Esophagus muscularis mucosa (tissue), 4 donors: ENCODE data around the gene HERC4. TPM values are rescaled to one million over a fixed set of nuclear protein-coding genes. Genes with fewer than 3 reads are reported as not detected.

Experiments
- DNase-seq: peaks from one replicate; pipeline ENCODE4 v3.0.0-alpha.2; 2017; ENCODE audit errors: extremely low spot score
- H3K27ac ChIP-seq, 4 donors: fragments of 200-600 bp; sonication (generic); replicated peaks in 1 of 4; 1 replicate in 3 of 4; 2 replicates in 1 of 4; pipeline ENCODE4 v1.5.1; 2016 to 2019; ENCODE audit warnings: mild to moderate bottlenecking in 1 of 4
- H3K27me3 ChIP-seq, 4 donors: fragments of 200-600 bp; sonication (generic); one replicate each; pipeline versions ENCODE4 v1.5.1 to v1.6.0; 2016 to 2019
- H3K36me3 ChIP-seq, 4 donors: fragments of 200-600 bp; sonication (generic); one replicate each; pipeline ENCODE4 v1.5.1; 2016 to 2019
- H3K4me1 ChIP-seq, 4 donors: fragments of 200-600 bp; sonication (generic); one replicate each; pipeline ENCODE4 v1.5.1; 2016 to 2019
- H3K4me3 ChIP-seq, 4 donors: fragments of 200-600 bp; sonication (generic); 1 replicate in 2 of 4; 2 replicates in 2 of 4; pipeline ENCODE4 v1.5.1; 2016 to 2019; ENCODE audit warnings: mild to moderate bottlenecking in 4 of 4, moderate library complexity in 1 of 4
- H3K9me3 ChIP-seq, 4 donors: fragments of 200-600 bp; sonication (generic); 1 replicate in 3 of 4; 2 replicates in 1 of 4; pipeline ENCODE4 v1.5.1; 2016 to 2019
- EP300 ChIP-seq: sonication (generic); formaldehyde crosslinking; IDR thresholded peaks from one replicate; pipeline ENCODE4 v1.6.1; 2017; ENCODE audit warnings: antibody characterized with exemption
- POLR2A ChIP-seq: fragments of 450-650 bp; IDR thresholded peaks from one replicate; pipeline ENCODE4 v1.6.1; 2017; ENCODE audit warnings: antibody characterized with exemption, moderate library complexity, mild to moderate bottlenecking, low read depth
- POLR2AphosphoS5 ChIP-seq, 2 donors: sonication (generic); formaldehyde crosslinking; IDR thresholded peaks; one replicate each; pipeline ENCODE4 v1.6.1; 2017; ENCODE audit warnings: antibody characterized with exemption in 2 of 2
- WGBS: methylation state at CpG from one replicate; pipeline ENCODE4 v1.1.5; 2018; 5-methylcytosine and 5-hydroxymethylcytosine counted together
- intact Hi-C: fragments of 100-400 bp; cut with DNase I; formaldehyde crosslinking; loops from one replicate; pipeline ENCODE4 v1.15.1; 2023
- total RNA-seq, 4 donors: library from RNA; depleted of rRNA; stranded (reverse); fragments of >200 nt; gene quantifications; one replicate each; pipeline versions ENCODE4 v1.1.0 to v1.2.1, GENCODE V29; 2016
- TF ChIP-seq, protein P1 (sequence below), 3 experiments: fragments of 200-600 bp in 2 of 3; fragments of 450-650 bp in 1 of 3; sonication (generic) in 2 of 3; IDR thresholded peaks; one replicate each; pipeline ENCODE4 v1.5.1; 2017 to 2019; ENCODE audit warnings: antibody characterized with exemption in 3 of 3, mild to moderate bottlenecking in 2 of 3, moderate library complexity in 1 of 3

Gene HERC4
- total RNA-seq, 4 donors from 2014 or later: 24.9 to 42.4 (median 30.1) TPM

DNA sequence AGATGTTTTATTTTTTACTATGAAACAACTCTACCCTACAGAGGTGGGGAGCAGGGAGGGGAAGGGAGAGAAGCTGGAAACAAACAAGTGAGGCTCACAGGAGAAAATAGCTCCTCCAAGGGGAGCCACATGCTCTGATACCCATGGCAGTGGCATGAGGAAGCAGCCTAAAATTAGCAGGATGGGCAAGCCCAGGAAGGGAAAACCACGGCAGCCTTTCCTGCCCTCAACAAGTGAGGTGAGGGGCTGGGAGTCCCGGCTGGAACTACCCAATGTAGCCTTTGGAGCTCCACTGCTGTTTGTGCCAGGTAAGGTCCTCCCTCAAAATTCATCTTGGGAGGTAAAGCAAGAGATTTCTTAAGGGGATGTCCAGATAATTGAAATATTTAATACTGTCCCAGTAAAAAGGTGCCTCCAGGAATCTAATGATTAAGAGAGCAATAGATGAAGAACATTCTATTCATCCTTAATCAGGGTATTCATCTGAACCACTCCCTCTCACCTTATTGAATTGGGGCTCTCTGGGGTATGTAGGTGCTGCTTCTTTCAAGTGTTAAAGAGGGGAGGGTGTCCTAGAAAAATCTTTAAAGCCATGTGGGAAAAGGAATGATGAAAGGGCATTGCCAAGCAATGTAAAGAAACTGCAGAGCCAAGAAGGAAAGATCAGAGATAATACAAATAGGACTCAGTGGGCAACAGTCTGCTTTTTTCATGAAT lies 12.8 kb upstream of the HERC4 start:
- TF ChIP-seq POLR2A: no peak
- no peak for TF ChIP-seq EP300
- TF ChIP-seq POLR2AphosphoS5 (IDR thresholded peaks at IDR 0.05): no peak
- TF ChIP-seq, protein P1, sequence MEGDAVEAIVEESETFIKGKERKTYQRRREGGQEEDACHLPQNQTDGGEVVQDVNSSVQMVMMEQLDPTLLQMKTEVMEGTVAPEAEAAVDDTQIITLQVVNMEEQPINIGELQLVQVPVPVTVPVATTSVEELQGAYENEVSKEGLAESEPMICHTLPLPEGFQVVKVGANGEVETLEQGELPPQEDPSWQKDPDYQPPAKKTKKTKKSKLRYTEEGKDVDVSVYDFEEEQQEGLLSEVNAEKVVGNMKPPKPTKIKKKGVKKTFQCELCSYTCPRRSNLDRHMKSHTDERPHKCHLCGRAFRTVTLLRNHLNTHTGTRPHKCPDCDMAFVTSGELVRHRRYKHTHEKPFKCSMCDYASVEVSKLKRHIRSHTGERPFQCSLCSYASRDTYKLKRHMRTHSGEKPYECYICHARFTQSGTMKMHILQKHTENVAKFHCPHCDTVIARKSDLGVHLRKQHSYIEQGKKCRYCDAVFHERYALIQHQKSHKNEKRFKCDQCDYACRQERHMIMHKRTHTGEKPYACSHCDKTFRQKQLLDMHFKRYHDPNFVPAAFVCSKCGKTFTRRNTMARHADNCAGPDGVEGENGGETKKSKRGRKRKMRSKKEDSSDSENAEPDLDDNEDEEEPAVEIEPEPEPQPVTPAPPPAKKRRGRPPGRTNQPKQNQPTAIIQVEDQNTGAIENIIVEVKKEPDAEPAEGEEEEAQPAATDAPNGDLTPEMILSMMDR (IDR thresholded peaks at IDR 0.05): no peak
- DNase-seq: no peak
- Histone ChIP-seq H3K27me3 (no peaks in the 10 kb centered on the region), H3K9me3 (no peaks in the 10 kb centered on the region), H3K36me3 (no peaks in the 10 kb centered on the region), H3K4me1 (peaks cover 0 to 9% (median 0%) of the 10 kb centered on the region in 4 donors), H3K4me3 (no peak overlapping the region), H3K27ac (no peak overlapping the region)
- intact Hi-C loops: no loop called here
- WGBS: 65% methylated on average over 2 of the region's 2 CpGs

DNA sequence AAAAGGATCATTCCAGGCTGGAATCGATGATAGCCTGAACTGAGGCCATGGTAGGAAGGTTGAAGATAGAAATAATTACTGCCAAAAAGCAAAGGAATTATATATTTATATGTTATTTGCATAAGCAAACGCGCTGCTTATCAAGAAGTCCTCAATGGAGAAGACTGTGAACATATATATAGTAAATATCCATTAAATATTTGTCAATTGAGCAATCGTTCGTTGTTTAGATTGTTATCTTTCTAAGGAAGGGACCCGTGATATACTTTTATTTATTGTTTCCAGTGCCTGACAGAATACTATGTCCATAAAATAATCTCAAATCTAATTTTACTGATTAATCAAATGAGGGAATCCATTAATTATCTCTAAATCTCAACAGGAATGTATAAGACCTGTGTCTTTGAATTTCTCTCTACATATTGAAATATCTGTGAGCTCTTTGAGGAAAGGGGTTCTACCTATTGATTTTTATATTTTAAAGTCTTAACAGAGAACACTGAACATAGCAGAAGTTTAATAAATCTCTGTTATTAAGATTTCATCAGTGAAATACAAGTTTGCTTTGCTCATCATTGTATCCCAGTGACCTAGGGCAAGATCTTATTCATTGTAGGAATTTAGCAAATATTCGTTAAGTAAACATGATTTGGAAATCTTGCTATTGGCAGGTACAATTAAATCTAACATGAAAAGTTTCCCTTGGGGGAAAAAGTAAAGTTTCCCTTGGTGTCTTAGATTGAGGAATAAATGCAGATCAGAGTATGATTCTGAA lies 12.0 kb upstream of the HERC4 start:
- 88% methylated on average over 7 of the region's 7 CpGs for WGBS
- Histone ChIP-seq H3K4me1 (peaks cover 0 to 9% (median 0%) of the 10 kb centered on the region in 4 donors), H3K36me3 (no peaks in the 10 kb centered on the region), H3K27ac (no peak overlapping the region), H3K9me3 (no peaks in the 10 kb centered on the region), H3K27me3 (no peaks in the 10 kb centered on the region), H3K4me3 (no peak overlapping the region)
- intact Hi-C loops: no loop called here
- DNase-seq: no peak
- TF ChIP-seq POLR2AphosphoS5 (IDR thresholded peaks at IDR 0.05) (no peak), POLR2A (no peak), EP300 (no peak)
- TF ChIP-seq, protein P1 (IDR thresholded peaks at IDR 0.05): no peak

DNA sequence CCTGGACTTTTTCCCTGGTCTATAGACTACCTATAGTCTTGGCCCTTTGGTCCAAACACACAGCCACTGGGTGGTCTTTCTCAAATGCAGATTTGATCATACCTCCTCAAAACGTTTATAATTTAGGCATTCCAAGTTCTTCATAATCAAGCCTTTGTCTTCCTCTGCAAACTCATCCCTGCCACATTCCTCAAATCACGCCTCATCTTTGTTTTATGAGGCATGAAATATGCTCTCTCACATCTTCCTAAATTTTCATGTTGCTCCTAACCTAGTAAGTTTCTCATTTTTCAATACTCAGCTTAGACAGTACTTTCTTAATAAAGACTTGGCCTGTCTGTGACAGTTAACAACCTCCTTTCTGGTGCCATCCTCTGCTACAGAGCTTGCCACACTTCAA lies 10.9 kb upstream of the HERC4 start:
- 79% methylated on average over 2 of the region's 2 CpGs for WGBS
- no peak for DNase-seq
- no peak for TF ChIP-seq POLR2A
- Histone ChIP-seq H3K27me3 (no peaks in the 10 kb centered on the region), H3K4me1 (peaks cover 0 to 9% (median 0%) of the 10 kb centered on the region in 4 donors), H3K9me3 (no peaks in the 10 kb centered on the region), H3K36me3 (no peaks in the 10 kb centered on the region), H3K27ac (no peak overlapping the region), H3K4me3 (no peak overlapping the region)
- intact Hi-C loops: no loop called here

DNA sequence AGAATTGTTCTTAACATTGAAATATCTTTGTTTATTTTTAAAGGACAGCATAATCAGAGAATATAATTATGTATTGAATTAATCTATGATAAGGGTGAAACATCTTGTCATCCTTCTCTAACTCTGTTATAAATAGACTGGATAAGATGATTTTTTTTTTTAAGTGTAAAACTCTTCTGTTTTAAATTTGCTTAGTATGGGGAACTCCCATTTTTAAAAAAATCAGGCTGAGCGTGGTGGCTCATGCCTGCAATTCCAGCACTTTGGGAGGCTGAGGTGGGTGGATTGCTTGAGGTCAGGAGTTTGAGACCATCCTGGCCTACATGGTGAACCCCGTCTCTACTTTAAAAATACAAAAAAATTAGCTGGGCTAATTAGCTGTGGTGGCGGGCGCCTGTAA lies 9.4 kb upstream of the HERC4 start:
- Histone ChIP-seq H3K27me3 (no peaks in the 10 kb centered on the region), H3K27ac (no peak overlapping the region), H3K4me1 (peaks cover 0 to 9% (median 0%) of the 10 kb centered on the region in 4 donors), H3K4me3 (no peak overlapping the region), H3K9me3 (no peaks in the 10 kb centered on the region), H3K36me3 (no peaks in the 10 kb centered on the region)
- DNase-seq: no peak
- 83% methylated on average over 4 of the region's 4 CpGs for WGBS
- intact Hi-C loops: no loop called here
- TF ChIP-seq EP300 (no peak), POLR2A (no peak)
- TF ChIP-seq, protein P1 (IDR thresholded peaks at IDR 0.05): no peak

DNA sequence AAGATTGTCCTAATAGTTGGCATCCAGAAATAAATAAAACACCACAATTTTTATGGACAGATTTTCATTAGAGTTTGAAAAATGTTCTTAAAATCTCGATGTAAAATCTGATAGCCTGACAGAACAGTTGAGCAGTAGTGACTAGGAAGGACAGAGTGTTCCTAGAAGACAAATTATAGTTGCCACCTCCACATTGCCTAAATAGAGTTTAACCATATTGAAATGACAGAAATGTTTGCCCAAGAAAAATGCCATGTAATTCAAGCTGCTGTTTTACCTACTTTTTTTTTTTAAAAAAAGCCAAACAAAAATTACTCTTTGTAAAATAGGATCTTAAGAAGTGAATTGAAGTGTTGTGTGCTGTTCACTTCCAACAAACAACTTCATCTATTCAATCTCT lies 8.9 kb upstream of the HERC4 start:
- H3K27me3 ChIP-seq: no peaks in the 10 kb centered on the region
- 56% methylated on average over 1 of the region's 1 CpG for WGBS
- intact Hi-C loops: no loop called here
- no peaks in the 10 kb centered on the region for H3K36me3 ChIP-seq
- TF ChIP-seq EP300: no peak
- TF ChIP-seq, protein P1 (IDR thresholded peaks at IDR 0.05): no peak
- TF ChIP-seq POLR2A: no peak
- TF ChIP-seq POLR2AphosphoS5 (IDR thresholded peaks at IDR 0.05): no peak
- H3K4me1 ChIP-seq: peaks cover 0 to 9% (median 0%) of the 10 kb centered on the region in 4 donors
- H3K4me3 ChIP-seq: no peak overlapping the region
- H3K9me3 ChIP-seq: no peaks in the 10 kb centered on the region
- DNase-seq: no peak
- H3K27ac ChIP-seq: no peak overlapping the region
